ENCODE measurements around the gene TWNK. TPM values are rescaled to one million over a fixed set of nuclear protein-coding genes. Genes with fewer than 3 reads are reported as not detected.

Gene TWNK
- total and polyA plus RNA-seq, 7 experiments from 2014 or later: 5.8 to 18.9 (median 14.8) TPM

DNA sequence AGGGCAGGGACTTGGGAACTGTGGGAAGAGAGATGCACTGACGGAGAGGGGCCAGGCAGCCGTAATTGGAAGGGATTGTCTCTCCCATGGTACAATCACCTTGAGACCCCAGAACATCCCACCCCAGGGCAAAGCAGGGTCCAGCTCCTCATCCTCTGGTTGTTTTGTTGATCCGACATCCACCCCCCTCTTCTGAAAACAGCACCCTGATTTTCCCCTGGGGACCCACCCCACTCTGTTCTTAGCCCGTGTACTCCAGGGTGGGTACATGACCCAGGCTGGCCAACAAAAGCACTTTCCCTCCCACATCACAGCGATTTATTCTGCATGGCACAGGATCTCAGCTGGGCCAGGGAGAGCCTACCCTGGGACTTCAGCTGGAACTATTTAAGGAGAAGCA, 29.5 kb downstream of the TWNK start:
- intact Hi-C loops (cut with micrococcal nuclease): loop anchor here in 1 of 2 donors (10.0 kb wide), 1 partner anchor 272 kb away; the partner anchor contains the start of gene PAX2
- peaks cover 45 to 58% (median 50%) of the 10 kb centered on the region in 5 donors for H3K27me3 Mint-ChIP-seq
- no peaks in the 10 kb centered on the region for H3K36me3 Mint-ChIP-seq
- ATAC-seq (no peak), DNase-seq (no peak)
- Histone ChIP-seq H3K27ac (ENCODE audit: low read depth, low read length) (no peak overlapping the region), H3K27me3 (ENCODE audit: control insufficient read depth in 2 of 2, insufficient read depth in 2 of 2, low read length in 2 of 2) (peaks cover 0 to 2% of the 10 kb centered on the region in 2 donors), H3K4me3 (ENCODE audit: low read length) (no peak overlapping the region), H3K9me3 (ENCODE audit: control insufficient read depth in 2 of 3, low read length in 3 of 3) (no peaks in the 10 kb centered on the region), H3K36me3 (ENCODE audit: control insufficient read depth in 2 of 3, insufficient read depth in 3 of 3, low read length in 3 of 3) (no peaks in the 10 kb centered on the region), H3K4me1 (ENCODE audit: control insufficient read depth in 2 of 2, insufficient read depth in 2 of 2, low read length in 2 of 2) (peaks cover 0 to 5% of the 10 kb centered on the region in 2 donors)
- CTCF ChIA-PET: interaction anchor here (1.0 to 4.2 kb wide), 3 partner anchors 17 to 162 kb away, joined by 3 to 56 read pairs (median 3); partner anchors contain the start of gene LZTS2
- no peaks in the 10 kb centered on the region for H3K9me3 Mint-ChIP-seq
- POLR2A ChIA-PET: interaction anchor here (1.0 to 1.1 kb wide), 2 partner anchors 15 to 20 kb away, joined by 3 read pairs; no protein-coding TSS in a partner anchor
- H3K4me1 Mint-ChIP-seq: peaks cover 9 to 28% (median 20%) of the 10 kb centered on the region in 7 donors
- H3K27ac Mint-ChIP-seq: no peak overlapping the region
- no peak overlapping the region for H3K4me3 Mint-ChIP-seq

DNA sequence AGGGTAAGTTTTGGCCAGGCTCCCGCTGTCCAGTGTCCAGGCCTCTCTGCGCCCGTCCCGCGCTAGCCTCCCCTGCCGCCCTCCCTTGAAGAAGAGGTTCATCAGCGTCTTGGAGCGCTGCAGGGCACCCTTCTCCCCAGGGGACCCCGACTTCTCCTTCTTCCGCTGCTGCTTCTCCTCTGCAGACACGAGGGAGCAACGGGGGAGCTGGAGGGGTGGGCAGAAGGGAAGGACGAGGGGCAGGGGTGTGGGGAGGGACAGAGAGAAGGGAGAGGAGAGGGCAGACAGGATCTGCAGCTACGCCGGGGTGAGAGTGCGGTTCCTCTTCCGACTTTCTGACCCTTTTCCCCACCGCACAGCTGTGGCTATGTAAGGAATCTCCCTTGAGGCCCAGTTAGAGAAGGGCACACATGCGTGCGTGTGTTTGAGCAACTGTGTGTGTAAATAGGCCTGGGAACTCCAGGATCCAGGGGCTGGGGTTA, 30.8 kb downstream of the TWNK start:
- DNase-seq: no peak
- Mint-ChIP-seq H3K4me1 (peaks cover 3 to 22% (median 14%) of the 10 kb centered on the region in 7 donors), H3K36me3 (no peaks in the 10 kb centered on the region), H3K9me3 (no peaks in the 10 kb centered on the region), H3K4me3 (no peak overlapping the region), H3K27ac (no peak overlapping the region), H3K27me3 (peaks cover 48 to 54% (median 53%) of the 10 kb centered on the region in 5 donors)
- no peak overlapping the region for H3K4me3 ChIP-seq (ENCODE audit: low read length)
- intact Hi-C loops (cut with micrococcal nuclease): loop anchor here in 1 of 2 donors (10.0 kb wide), 1 partner anchor 273 kb away; the partner anchor contains the start of gene PAX2
- CTCF ChIA-PET: interaction anchor here (1.0 to 2.4 kb wide), 3 partner anchors 14 to 42 kb away, joined by 3 to 12 read pairs (median 6); partner anchors contain the start of genes PDZD7 and SFXN3
- H3K36me3 ChIP-seq (ENCODE audit: control insufficient read depth in 2 of 3, insufficient read depth in 3 of 3, low read length in 3 of 3): no peaks in the 10 kb centered on the region
- peaks cover 0 to 2% of the 10 kb centered on the region in 2 donors for H3K27me3 ChIP-seq (ENCODE audit: control insufficient read depth in 2 of 2, insufficient read depth in 2 of 2, low read length in 2 of 2)
- POLR2A ChIA-PET: interaction anchor here (0.6 to 1.3 kb wide), 2 partner anchors 13 to 342 kb away, joined by 3 read pairs; partner anchors contain the start of genes PDZD7 and SFXN3
- H3K4me1 ChIP-seq (ENCODE audit: control insufficient read depth in 2 of 2, insufficient read depth in 2 of 2, low read length in 2 of 2): peaks cover 0 to 2% of the 10 kb centered on the region in 2 donors
- no peak overlapping the region for H3K27ac ChIP-seq (ENCODE audit: low read depth, low read length)
- H3K9me3 ChIP-seq (ENCODE audit: control insufficient read depth in 2 of 3, low read length in 3 of 3): no peaks in the 10 kb centered on the region
- ATAC-seq: peak; percentile 34

DNA sequence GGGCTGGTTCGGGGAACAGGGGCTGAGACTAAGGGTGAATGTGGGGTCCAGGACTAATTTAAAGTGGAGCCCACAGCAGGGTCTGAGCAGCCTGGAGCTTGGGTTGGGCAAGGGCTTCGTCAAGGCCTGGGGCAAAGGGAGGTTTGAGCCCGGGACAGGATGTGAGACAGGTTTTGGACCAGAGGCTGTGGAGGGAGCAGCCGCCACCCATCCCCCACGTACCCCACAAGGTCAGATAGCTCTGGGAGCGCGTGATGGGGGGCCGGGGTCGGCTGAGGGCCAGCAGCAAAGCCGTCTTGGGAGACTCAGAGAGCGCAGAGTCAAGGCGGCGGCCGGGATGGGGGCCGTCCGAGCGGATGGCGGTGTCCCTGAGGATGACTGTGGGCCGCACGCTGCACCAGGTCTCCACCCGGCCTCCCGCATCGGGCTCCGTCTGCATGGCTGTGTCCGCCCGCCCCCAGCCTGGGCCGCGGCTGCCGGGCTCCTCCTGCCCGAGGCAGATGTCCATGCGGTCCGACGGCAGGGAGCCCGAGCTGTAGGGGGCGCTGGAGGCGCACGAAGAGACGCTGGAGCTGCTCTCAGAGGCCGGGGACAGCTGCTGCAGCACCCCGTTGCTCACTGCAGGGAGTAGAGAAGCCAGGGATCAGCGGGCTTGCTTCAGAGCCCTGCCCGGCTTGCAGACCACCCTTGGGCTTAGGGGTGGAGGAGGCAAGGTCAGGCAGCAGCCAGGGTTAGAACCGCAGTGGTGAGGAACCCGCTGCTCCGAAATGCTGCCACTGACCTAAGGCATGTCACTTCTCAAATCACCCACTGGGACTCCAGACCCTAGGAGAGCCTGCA, 31.5 kb downstream of the TWNK start:
- Histone ChIP-seq H3K27me3 (ENCODE audit: control insufficient read depth in 2 of 2, insufficient read depth in 2 of 2, low read length in 2 of 2) (peaks cover 0 to 2% of the 10 kb centered on the region in 2 donors), H3K9me3 (ENCODE audit: control insufficient read depth in 2 of 3, low read length in 3 of 3) (no peaks in the 10 kb centered on the region), H3K27ac (ENCODE audit: low read depth, low read length) (no peak overlapping the region), H3K36me3 (ENCODE audit: control insufficient read depth in 2 of 3, insufficient read depth in 3 of 3, low read length in 3 of 3) (no peaks in the 10 kb centered on the region), H3K4me3 (ENCODE audit: low read length) (no peak overlapping the region), H3K4me1 (ENCODE audit: control insufficient read depth in 2 of 2, insufficient read depth in 2 of 2, low read length in 2 of 2) (no peaks in the 10 kb centered on the region)
- intact Hi-C loops (cut with micrococcal nuclease): loop anchor here (1.0 to 10.0 kb wide), 5 partner anchors 12 to 274 kb away; partner anchors contain the start of genes PDZD7 (in 2 of the 2), SFXN3 (in 2 of the 2) and PAX2 (in 1 of the 2)
- H3K9me3 Mint-ChIP-seq: no peaks in the 10 kb centered on the region
- peak; percentile 80 for ATAC-seq
- H3K27ac Mint-ChIP-seq: no peak overlapping the region
- peaks cover 0 to 20% (median 10%) of the 10 kb centered on the region in 7 donors for H3K4me1 Mint-ChIP-seq
- H3K4me3 Mint-ChIP-seq: no peak overlapping the region
- CTCF ChIA-PET: interaction anchor here (0.5 to 2.4 kb wide), 7 partner anchors 10 to 346 kb away, joined by 3 to 12 read pairs (median 4); partner anchors contain the start of genes PDZD7 and SFXN3
- POLR2A ChIA-PET: interaction anchor here (0.6 to 1.3 kb wide), 2 partner anchors 12 to 341 kb away, joined by 3 read pairs; partner anchors contain the start of genes PDZD7 and SFXN3
- H3K27me3 Mint-ChIP-seq: peaks cover 47 to 53% (median 52%) of the 10 kb centered on the region in 5 donors
- DNase-seq: peak in 8 of 9 donors; percentile 45 to 86 (median 56)
- H3K36me3 Mint-ChIP-seq: no peaks in the 10 kb centered on the region

DNA sequence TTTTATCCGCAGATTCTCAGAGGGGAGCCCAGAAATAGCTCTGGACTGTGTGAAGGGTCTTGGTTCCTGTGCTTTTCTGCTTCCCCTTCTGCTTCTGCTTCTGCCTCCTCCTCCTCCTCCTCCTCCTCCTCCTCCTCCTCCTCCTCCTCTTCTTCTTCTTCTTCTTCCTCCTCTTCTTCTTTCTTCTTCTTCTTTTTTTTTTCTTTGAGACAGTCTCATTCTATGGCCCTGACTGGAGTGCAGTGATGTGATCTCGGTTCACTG, 32.0 kb downstream of the TWNK start:
- POLR2A ChIA-PET: interaction anchor here (1.3 kb wide), 1 partner anchor 12 kb away, joined by 3 read pairs; the partner anchor contains the start of genes PDZD7 and SFXN3
- peak overlapping the region in 1 of 10 donors; percentile 50 for H3K4me3 Mint-ChIP-seq
- no peaks in the 10 kb centered on the region for H3K36me3 Mint-ChIP-seq
- intact Hi-C loops (cut with micrococcal nuclease): loop anchor here (1.0 to 10.0 kb wide), 5 partner anchors 12 to 275 kb away; partner anchors contain the start of genes PDZD7 (in 2 of the 2), SFXN3 (in 2 of the 2) and PAX2 (in 1 of the 2)
- peaks cover 47 to 53% (median 50%) of the 10 kb centered on the region in 5 donors for H3K27me3 Mint-ChIP-seq
- Histone ChIP-seq H3K27me3 (ENCODE audit: control insufficient read depth in 2 of 2, insufficient read depth in 2 of 2, low read length in 2 of 2) (peaks cover 0 to 2% of the 10 kb centered on the region in 2 donors), H3K9me3 (ENCODE audit: control insufficient read depth in 2 of 3, low read length in 3 of 3) (no peaks in the 10 kb centered on the region), H3K36me3 (ENCODE audit: control insufficient read depth in 2 of 3, insufficient read depth in 3 of 3, low read length in 3 of 3) (no peaks in the 10 kb centered on the region), H3K4me3 (ENCODE audit: low read length) (no peak overlapping the region), H3K4me1 (ENCODE audit: control insufficient read depth in 2 of 2, insufficient read depth in 2 of 2, low read length in 2 of 2) (no peaks in the 10 kb centered on the region), H3K27ac (ENCODE audit: low read depth, low read length) (no peak overlapping the region)
- H3K27ac Mint-ChIP-seq: no peak overlapping the region
- H3K4me1 Mint-ChIP-seq: peaks cover 0 to 16% (median 6%) of the 10 kb centered on the region in 7 donors
- H3K9me3 Mint-ChIP-seq: no peaks in the 10 kb centered on the region
- CTCF ChIA-PET: interaction anchor here (1.0 to 2.4 kb wide), 6 partner anchors 10 to 45 kb away, joined by 3 to 12 read pairs (median 4); partner anchors contain the start of genes PDZD7 and SFXN3
- ATAC-seq: no peak
- DNase-seq: no peak

DNA sequence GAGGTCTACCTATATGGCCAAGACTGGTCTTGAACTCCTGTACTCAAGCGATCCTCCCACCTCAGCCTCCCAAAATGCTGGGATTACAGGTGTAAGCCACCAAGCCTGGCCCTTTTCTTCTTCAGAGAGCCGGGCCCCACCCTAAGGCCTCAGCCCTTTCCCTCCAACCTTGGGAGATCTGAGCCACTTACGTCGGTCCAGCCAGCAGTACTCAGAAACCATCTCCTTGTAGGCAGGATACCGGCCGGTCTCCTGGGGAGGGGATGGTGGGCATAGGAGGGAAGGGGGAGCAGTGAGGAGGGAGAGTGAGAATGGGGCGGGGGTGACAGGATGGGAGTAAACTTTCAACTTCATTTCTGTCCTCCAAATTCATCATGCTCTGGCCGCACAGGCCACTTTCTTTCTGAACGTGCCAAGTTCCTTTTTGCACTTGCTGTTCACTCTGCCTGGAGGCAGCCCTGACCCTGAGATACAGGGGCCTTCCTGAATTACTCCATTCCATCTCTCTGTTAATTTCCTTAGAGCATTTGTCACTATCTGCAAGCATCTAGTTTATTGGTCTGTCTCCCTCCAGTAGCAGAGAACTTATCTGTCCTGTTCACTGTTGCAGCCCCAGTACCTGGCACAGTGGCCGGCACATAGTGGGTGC, 33.2 kb downstream of the TWNK start:
- no peak for ATAC-seq

DNA sequence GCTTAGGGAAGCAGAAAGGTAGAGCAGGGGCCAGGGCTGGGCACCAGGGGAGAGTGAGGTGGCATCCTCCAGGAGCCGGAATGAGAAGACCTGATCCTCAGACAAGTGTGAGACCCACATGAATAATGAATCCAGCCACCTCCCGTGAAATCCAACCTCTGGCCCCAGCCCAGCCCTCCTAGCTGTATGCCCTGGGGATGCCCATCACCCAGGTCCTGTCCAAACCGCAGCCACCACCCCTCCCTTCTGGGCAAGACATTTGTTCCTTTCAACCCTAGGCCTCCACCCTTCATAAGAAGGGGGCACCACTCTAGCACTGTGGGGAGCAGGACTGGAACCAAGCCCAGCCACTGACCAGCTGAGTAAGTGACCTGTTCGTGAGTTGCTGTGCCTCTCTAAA, 33.9 kb downstream of the TWNK start:
- peaks cover 0 to 2% of the 10 kb centered on the region in 2 donors for H3K27me3 ChIP-seq (ENCODE audit: control insufficient read depth in 2 of 2, insufficient read depth in 2 of 2, low read length in 2 of 2)
- POLR2A ChIA-PET: no interaction called here
- H3K4me3 Mint-ChIP-seq: no peak overlapping the region
- peaks cover 0 to 10% (median 4%) of the 10 kb centered on the region in 7 donors for H3K4me1 Mint-ChIP-seq
- no peak overlapping the region for H3K27ac ChIP-seq (ENCODE audit: low read depth, low read length)
- no peaks in the 10 kb centered on the region for H3K36me3 ChIP-seq (ENCODE audit: control insufficient read depth in 2 of 3, insufficient read depth in 3 of 3, low read length in 3 of 3)
- no peaks in the 10 kb centered on the region for H3K9me3 ChIP-seq (ENCODE audit: control insufficient read depth in 2 of 3, low read length in 3 of 3)
- ATAC-seq (no peak), DNase-seq (no peak)
- intact Hi-C loops (cut with micrococcal nuclease): no loop called here
- H3K27me3 Mint-ChIP-seq: peaks cover 32 to 43% (median 39%) of the 10 kb centered on the region in 5 donors
- H3K4me3 ChIP-seq (ENCODE audit: low read length): no peak overlapping the region
- CTCF ChIA-PET: no interaction called here
- H3K9me3 Mint-ChIP-seq: no peaks in the 10 kb centered on the region
- no peak overlapping the region for H3K27ac Mint-ChIP-seq
- H3K36me3 Mint-ChIP-seq: no peaks in the 10 kb centered on the region
- H3K4me1 ChIP-seq (ENCODE audit: control insufficient read depth in 2 of 2, insufficient read depth in 2 of 2, low read length in 2 of 2): no peaks in the 10 kb centered on the region

More for the DNA sequence above, 33.2 kb downstream of the TWNK start:
- ChIA-PET POLR2A (no interaction called here), CTCF (interaction anchor here (0.6 to 2.4 kb wide), 3 partner anchors 11 to 676 kb away, joined by 4 to 12 read pairs (median 4); partner anchors contain the start of genes PDZD7 and SFXN3)
- H3K4me3 Mint-ChIP-seq: no peak overlapping the region
- peaks cover 0 to 10% (median 4%) of the 10 kb centered on the region in 7 donors for H3K4me1 Mint-ChIP-seq
- H3K27ac ChIP-seq (ENCODE audit: low read depth, low read length): no peak overlapping the region
- no peak for DNase-seq
- no peak overlapping the region for H3K27ac Mint-ChIP-seq
- no peak overlapping the region for H3K4me3 ChIP-seq (ENCODE audit: low read length)
- no peaks in the 10 kb centered on the region for H3K9me3 ChIP-seq (ENCODE audit: control insufficient read depth in 2 of 3, low read length in 3 of 3)
- no peaks in the 10 kb centered on the region for H3K9me3 Mint-ChIP-seq
- no peaks in the 10 kb centered on the region for H3K36me3 ChIP-seq (ENCODE audit: control insufficient read depth in 2 of 3, insufficient read depth in 3 of 3, low read length in 3 of 3)
- H3K27me3 Mint-ChIP-seq: peaks cover 36 to 46% (median 43%) of the 10 kb centered on the region in 5 donors
- peaks cover 0 to 2% of the 10 kb centered on the region in 2 donors for H3K27me3 ChIP-seq (ENCODE audit: control insufficient read depth in 2 of 2, insufficient read depth in 2 of 2, low read length in 2 of 2)
- intact Hi-C loops (cut with micrococcal nuclease): no loop called here
- no peaks in the 10 kb centered on the region for H3K4me1 ChIP-seq (ENCODE audit: control insufficient read depth in 2 of 2, insufficient read depth in 2 of 2, low read length in 2 of 2)
- H3K36me3 Mint-ChIP-seq: no peaks in the 10 kb centered on the region

Measured in naive thymus-derived CD4-positive, alpha-beta T cell (primary cell).